Breast epithelium (tissue), 3 donors: ENCODE measurements around the gene ANAPC2.

ENCODE experiments used
- POLR2A ChIP-seq: fragments of 450-650 bp; IDR thresholded peaks from one replicate; pipeline ENCODE4 v1.6.1; 2016; ENCODE audit warnings: antibody characterized with exemption, mild to moderate bottlenecking, moderate library complexity
- POLR2AphosphoS5 ChIP-seq, 3 donors: sonication (generic); formaldehyde crosslinking; IDR thresholded peaks; one replicate each; pipeline ENCODE4 v1.6.1; 2017; ENCODE audit warnings: antibody characterized with exemption in 3 of 3

DNA sequence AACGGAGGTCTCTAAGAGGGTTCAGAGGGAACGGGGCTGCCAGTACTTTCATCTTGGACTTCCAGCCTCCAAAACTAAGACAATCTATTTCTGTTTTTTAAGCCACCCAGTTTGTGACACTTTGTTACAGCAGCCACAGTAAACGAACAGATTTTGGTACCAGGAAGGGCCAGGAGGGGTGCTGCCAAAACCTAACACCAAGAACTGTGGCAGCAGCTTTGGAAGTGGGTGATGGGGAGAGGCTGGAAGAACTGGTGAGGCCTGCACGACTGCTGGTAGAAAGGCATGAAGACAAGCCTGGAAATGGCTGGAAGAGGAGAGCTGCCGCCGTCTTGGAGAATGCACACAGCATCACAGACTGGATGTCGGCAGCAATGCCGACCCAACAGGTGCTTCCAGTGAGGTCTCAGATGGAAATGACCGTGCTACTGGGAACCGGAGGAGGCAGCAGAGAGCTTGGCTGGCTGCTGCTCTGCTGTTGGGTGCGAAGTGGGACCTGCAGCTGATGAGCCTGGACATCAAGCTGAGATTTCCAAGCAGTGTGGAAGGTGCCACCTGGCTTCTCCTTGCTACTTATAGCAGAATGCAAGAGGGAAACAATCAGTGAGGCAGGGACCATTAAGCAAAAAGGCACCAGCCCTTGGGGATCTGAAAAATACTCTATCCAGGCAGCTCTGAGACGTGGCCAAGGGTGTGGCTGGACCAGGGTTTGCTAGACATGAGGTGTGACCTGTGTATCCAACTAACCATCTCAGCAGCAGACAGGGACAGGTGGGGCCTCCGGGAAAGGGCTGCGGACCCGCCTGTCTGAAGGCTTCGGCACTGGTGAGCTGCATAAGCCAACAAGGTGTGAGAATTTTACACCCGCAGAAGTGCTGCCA is 11.8 kb downstream of the ANAPC2 start:
- no peak for TF ChIP-seq POLR2A
- TF ChIP-seq POLR2AphosphoS5 (IDR thresholded peaks at IDR 0.05) = no peak
